ENCODE data around the gene DBI. TPM values are rescaled to one million over a fixed set of nuclear protein-coding genes. Genes with fewer than 3 reads are reported as not detected.

DBI gene
- total RNA-seq, 6 experiments from 2014 or later = 76.6 to 139 (median 101) TPM

DNA sequence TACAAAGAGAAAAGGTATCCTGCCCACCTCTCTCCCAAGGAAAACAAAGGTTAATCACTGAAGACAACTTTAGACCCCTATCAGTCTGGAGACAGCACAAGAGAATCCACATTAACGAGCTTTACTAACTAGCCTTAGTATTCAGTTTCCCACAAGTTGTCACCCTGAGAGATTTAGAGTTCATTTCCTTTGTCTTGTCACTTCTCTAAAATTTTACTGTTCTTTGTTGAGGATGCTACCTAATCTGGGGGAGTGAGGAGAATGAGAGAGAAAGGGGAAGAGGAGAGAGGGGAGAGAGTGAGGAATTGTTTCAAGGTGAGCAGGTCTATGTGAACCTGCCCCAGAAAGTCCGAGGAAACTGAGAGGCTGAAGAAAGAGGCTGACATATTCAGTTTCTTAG, 28.5 kb upstream of the DBI start:
- no peak overlapping the region for H3K27ac Mint-ChIP-seq
- H3K4me3 Mint-ChIP-seq = no peak overlapping the region
- no peak for TF ChIP-seq CTCF (IDR thresholded peaks at IDR 0.05)
- no peaks in the 10 kb centered on the region for H3K9me3 Mint-ChIP-seq
- no peak for DNase-seq
- no peaks in the 10 kb centered on the region for H3K4me1 Mint-ChIP-seq (ENCODE audit: low read depth)
- no peaks in the 10 kb centered on the region for H3K27me3 Mint-ChIP-seq (ENCODE audit: insufficient read depth)
- no peaks in the 10 kb centered on the region for H3K36me3 Mint-ChIP-seq (ENCODE audit: low read depth)

DNA sequence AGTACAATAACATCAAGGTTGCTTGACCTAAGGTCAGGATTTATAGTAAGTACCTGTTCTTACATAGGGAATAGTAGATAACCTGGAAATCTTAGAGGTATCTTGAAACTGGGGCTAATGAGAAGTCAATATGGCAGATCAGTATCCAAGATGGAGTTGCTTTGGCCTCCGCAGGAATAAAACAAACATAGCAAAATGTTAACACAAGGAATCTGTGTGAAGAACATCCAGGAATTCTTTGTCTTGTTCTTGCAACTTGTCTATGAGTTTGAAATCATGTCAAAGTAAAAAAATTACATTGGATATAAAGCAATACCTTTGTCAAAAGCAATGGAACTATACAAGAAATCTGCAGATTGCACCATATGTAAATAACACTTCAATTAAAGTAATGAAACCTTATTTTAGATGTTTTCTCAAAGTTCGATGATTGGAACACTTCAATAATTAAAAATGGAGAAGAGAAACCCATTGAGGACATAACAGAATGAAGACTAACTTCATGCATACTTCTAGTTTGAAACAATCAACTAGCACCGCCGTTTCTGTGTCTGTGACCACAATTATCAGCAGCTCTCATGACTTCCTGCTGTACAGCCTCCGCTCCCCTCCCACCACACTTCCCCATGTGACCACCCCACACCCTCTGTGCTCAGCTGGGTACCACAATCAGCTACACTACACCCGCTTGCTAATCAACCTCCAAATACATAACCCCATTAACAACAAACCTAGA, 27.8 kb upstream of the DBI start:
- Mint-ChIP-seq H3K27me3 (ENCODE audit: insufficient read depth) (no peaks in the 10 kb centered on the region), H3K36me3 (ENCODE audit: low read depth) (no peaks in the 10 kb centered on the region), H3K4me1 (ENCODE audit: low read depth) (no peaks in the 10 kb centered on the region), H3K27ac (no peak overlapping the region), H3K9me3 (no peaks in the 10 kb centered on the region), H3K4me3 (no peak overlapping the region)
- no peak for TF ChIP-seq CTCF (IDR thresholded peaks at IDR 0.05)
- no peak for DNase-seq

- H3K27ac Mint-ChIP-seq = no peak overlapping the region
- H3K9me3 Mint-ChIP-seq = no peaks in the 10 kb centered on the region
- H3K27me3 Mint-ChIP-seq (ENCODE audit: insufficient read depth) = no peaks in the 10 kb centered on the region
- DNase-seq = no peak
- H3K4me1 Mint-ChIP-seq (ENCODE audit: low read depth) = no peaks in the 10 kb centered on the region
- no peaks in the 10 kb centered on the region for H3K36me3 Mint-ChIP-seq (ENCODE audit: low read depth)
- H3K4me3 Mint-ChIP-seq = no peak overlapping the region
- TF ChIP-seq CTCF (IDR thresholded peaks at IDR 0.05) = no peak
Measured at GRCh38 chr2:119339562-119339923, 27.2 kb upstream of the DBI start.

- Mint-ChIP-seq H3K27ac (no peak overlapping the region), H3K9me3 (no peaks in the 10 kb centered on the region), H3K4me3 (no peak overlapping the region), H3K27me3 (ENCODE audit: insufficient read depth) (no peaks in the 10 kb centered on the region), H3K36me3 (ENCODE audit: low read depth) (no peaks in the 10 kb centered on the region), H3K4me1 (ENCODE audit: low read depth) (no peaks in the 10 kb centered on the region)
- DNase-seq = no peak
- TF ChIP-seq CTCF (IDR thresholded peaks at IDR 0.05) = no peak
Measured at GRCh38 chr2:119341684-119342083, 25.1 kb upstream of the DBI start.

DNA sequence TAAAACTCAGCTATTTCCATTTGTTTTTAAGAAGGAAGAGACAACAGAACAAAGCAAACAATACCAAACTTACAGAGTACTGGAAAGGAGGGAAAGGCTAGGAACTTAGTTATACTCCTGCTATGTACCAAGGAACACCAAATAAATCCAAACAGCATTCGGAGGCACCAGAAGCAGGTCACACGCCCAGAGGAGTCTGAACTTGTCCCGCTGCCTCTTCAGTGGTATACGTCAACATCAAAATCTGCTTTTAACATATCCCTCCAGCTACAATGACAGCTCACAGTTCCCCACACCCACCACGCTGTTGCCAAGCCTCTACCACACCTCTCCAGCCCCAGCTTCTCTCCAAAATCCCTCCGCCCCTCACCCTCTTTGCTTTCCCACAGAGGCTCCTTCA, 17.5 kb upstream of the DBI start:
- Mint-ChIP-seq H3K4me1 (ENCODE audit: low read depth) (no peaks in the 10 kb centered on the region), H3K27me3 (ENCODE audit: insufficient read depth) (no peaks in the 10 kb centered on the region), H3K9me3 (no peaks in the 10 kb centered on the region), H3K27ac (no peak overlapping the region), H3K4me3 (no peak overlapping the region), H3K36me3 (ENCODE audit: low read depth) (no peaks in the 10 kb centered on the region)
- no peak for DNase-seq
- no peak for TF ChIP-seq CTCF (IDR thresholded peaks at IDR 0.05)

Data from HFFc6 (cell line).